ENCODE data around the gene TBCK.

GRCh38 chr4:106149026-106149425 lies 167.0 kb downstream of the TBCK start:
- TF ChIP-seq CTCF (IDR thresholded peaks at IDR 0.05): no peak
- no peak for TF ChIP-seq POLR2A (IDR thresholded peaks at IDR 0.05)
